Measurements from ENCODE around the gene GABBR2. TPM values are rescaled to one million over a fixed set of nuclear protein-coding genes. Genes with fewer than 3 reads are reported as not detected.

GABBR2 gene
- polyA plus RNA-seq, 1 donor (not counting 4 experiments of a cell fraction or from before 2014, with no cell fraction given), result 0.01 TPM

DNA sequence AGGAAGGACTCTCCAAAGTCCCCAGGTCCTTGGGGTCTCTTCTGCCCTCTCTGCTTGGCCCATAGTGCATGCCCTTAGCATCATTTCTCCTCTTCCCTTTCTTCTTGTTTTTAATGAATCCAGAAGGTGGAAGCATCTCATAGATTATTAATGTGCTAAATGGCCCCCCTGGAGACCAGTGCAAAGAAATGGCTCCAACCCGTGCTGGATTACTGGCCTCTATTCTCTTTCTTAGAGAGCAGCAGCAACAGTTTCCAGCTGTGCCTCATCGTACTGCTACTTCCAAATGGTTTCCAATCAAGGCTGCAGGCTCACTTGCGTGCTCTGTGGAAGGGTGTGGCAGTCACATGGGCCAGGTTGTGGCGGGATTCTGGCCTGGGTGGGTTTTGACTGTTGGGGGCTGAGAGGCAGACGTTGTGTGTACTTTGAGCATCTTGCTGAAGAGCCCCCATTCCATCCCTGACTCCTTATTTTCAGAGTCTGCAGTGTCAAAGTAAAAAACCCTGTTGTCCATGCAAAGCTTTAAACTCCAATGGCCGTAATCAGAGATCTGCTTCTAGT, 139.7 kb downstream of the GABBR2 start:
- dilution Hi-C loops (cut with MboI; ENCODE audit: extremely low pct_ligation_motif_present, low sequenced_read_pairs), result no loop called here
- H3K9ac ChIP-seq (ENCODE audit: control insufficient read depth, extremely low read depth, insufficient read depth, low read length), result no peak overlapping the region
- no peak for FAIRE-seq

DNA sequence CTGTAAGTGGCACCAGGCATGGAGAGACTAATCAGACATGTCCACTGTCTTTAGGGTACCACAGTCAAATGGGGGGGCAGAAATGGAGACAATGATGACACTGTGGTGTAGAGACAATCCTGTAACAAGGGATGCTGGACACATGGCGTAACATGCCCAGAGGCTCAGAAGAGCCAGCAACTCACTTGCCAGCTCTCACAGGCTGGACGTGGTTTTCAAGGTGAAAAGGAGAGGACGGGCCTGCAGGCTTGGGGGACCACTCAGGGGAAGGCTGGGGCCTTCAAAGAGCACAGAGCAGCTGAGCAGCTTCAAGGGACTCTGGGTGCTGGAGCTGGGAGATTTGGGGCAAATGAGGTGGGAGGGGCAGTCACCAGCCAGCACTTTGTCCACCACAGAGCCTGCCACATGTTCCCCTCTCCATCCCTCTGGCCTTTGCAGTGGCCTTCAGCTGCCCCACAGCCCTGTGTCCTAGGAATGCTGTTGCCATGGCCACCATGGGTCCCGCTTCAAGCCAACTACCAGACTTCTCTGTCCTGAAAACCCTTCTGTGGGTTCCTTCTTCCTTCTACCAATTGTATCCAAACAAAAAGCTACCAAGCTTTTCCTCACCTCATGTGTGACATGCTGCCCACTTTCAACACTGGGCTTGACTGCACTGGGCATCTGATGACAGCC, 140.4 kb downstream of the GABBR2 start:
- Histone ChIP-seq H3K79me2 (ENCODE audit: control insufficient read depth, insufficient read depth, low read length) (no peaks in the 10 kb centered on the region), H3K27ac (ENCODE audit: control insufficient read depth, insufficient read depth, low read length) (no peak overlapping the region), H2AFZ (ENCODE audit: control insufficient read depth, low read length) (no peak overlapping the region), H3K9ac (ENCODE audit: control insufficient read depth, extremely low read depth, insufficient read depth, low read length) (no peak overlapping the region), H3K9me3 (ENCODE audit: control insufficient read depth, low read depth, low read length) (no peaks in the 10 kb centered on the region), H3K36me3 (ENCODE audit: control insufficient read depth in 2 of 2, extremely low read depth in 1 of 2, insufficient read depth in 2 of 2, low read length in 2 of 2) (no peaks in the 10 kb centered on the region), H3K4me2 (ENCODE audit: control insufficient read depth, extremely low read depth, insufficient read depth, low read depth, low read length) (no peak overlapping the region), H4K20me1 (ENCODE audit: control insufficient read depth, extremely low read depth, insufficient read depth, low read length) (no peaks in the 10 kb centered on the region), H3K27me3 (ENCODE audit: control insufficient read depth, extremely low read depth, insufficient read depth, low read length) (peaks cover 11% of the 10 kb centered on the region), H3K9me1 (ENCODE audit: control insufficient read depth, extremely low read depth, insufficient read depth, low read length) (no peaks in the 10 kb centered on the region), H3K4me1 (ENCODE audit: control insufficient read depth, extremely low read depth, insufficient read depth, low read length) (no peaks in the 10 kb centered on the region), H3K4me3 (ENCODE audit: control insufficient read depth in 2 of 3, extremely low read depth in 1 of 3, insufficient read depth in 2 of 3, low read depth in 1 of 3, low read length in 3 of 3) (no peak overlapping the region)
- dilution Hi-C loops (cut with MboI; ENCODE audit: extremely low pct_ligation_motif_present, low sequenced_read_pairs), result no loop called here
- TF ChIP-seq, protein P1, sequence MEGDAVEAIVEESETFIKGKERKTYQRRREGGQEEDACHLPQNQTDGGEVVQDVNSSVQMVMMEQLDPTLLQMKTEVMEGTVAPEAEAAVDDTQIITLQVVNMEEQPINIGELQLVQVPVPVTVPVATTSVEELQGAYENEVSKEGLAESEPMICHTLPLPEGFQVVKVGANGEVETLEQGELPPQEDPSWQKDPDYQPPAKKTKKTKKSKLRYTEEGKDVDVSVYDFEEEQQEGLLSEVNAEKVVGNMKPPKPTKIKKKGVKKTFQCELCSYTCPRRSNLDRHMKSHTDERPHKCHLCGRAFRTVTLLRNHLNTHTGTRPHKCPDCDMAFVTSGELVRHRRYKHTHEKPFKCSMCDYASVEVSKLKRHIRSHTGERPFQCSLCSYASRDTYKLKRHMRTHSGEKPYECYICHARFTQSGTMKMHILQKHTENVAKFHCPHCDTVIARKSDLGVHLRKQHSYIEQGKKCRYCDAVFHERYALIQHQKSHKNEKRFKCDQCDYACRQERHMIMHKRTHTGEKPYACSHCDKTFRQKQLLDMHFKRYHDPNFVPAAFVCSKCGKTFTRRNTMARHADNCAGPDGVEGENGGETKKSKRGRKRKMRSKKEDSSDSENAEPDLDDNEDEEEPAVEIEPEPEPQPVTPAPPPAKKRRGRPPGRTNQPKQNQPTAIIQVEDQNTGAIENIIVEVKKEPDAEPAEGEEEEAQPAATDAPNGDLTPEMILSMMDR (optimal IDR thresholded peaks at IDR 0.05 in 1 of 3, IDR thresholded peaks at IDR 0.05 in 1 of 3, conservative IDR thresholded peaks at IDR 0.05 in 1 of 3; ENCODE audit: extremely low read depth in 1 of 3, insufficient read depth in 2 of 3, low read length in 3 of 3), result no peak
- TF ChIP-seq EZH2 (IDR thresholded peaks at IDR 0.05; ENCODE audit: low read length), result no peak
- FAIRE-seq (no peak), DNase-seq (ENCODE audit: low read depth, low spot score) (no peak)

More for the DNA sequence above, 139.7 kb downstream of the GABBR2 start:
- TF ChIP-seq, protein P1 (optimal IDR thresholded peaks at IDR 0.05 in 1 of 3, IDR thresholded peaks at IDR 0.05 in 1 of 3, conservative IDR thresholded peaks at IDR 0.05 in 1 of 3; ENCODE audit: extremely low read depth in 1 of 3, insufficient read depth in 2 of 3, low read length in 3 of 3), result no peak
- TF ChIP-seq EZH2 (IDR thresholded peaks at IDR 0.05; ENCODE audit: low read length), result no peak
- Histone ChIP-seq H3K4me3 (ENCODE audit: control insufficient read depth in 2 of 3, extremely low read depth in 1 of 3, insufficient read depth in 2 of 3, low read depth in 1 of 3, low read length in 3 of 3) (no peak overlapping the region), H3K9me1 (ENCODE audit: control insufficient read depth, extremely low read depth, insufficient read depth, low read length) (no peaks in the 10 kb centered on the region), H3K27me3 (ENCODE audit: control insufficient read depth, extremely low read depth, insufficient read depth, low read length) (peaks cover 11% of the 10 kb centered on the region), H3K79me2 (ENCODE audit: control insufficient read depth, insufficient read depth, low read length) (no peaks in the 10 kb centered on the region), H3K27ac (ENCODE audit: control insufficient read depth, insufficient read depth, low read length) (no peak overlapping the region), H4K20me1 (ENCODE audit: control insufficient read depth, extremely low read depth, insufficient read depth, low read length) (no peaks in the 10 kb centered on the region), H3K4me1 (ENCODE audit: control insufficient read depth, extremely low read depth, insufficient read depth, low read length) (no peaks in the 10 kb centered on the region), H3K36me3 (ENCODE audit: control insufficient read depth in 2 of 2, extremely low read depth in 1 of 2, insufficient read depth in 2 of 2, low read length in 2 of 2) (no peaks in the 10 kb centered on the region), H2AFZ (ENCODE audit: control insufficient read depth, low read length) (no peak overlapping the region), H3K4me2 (ENCODE audit: control insufficient read depth, extremely low read depth, insufficient read depth, low read depth, low read length) (no peak overlapping the region), H3K9me3 (ENCODE audit: control insufficient read depth, low read depth, low read length) (no peaks in the 10 kb centered on the region)
- DNase-seq (ENCODE audit: low read depth, low spot score), result no peak
